Smooth muscle cell (in vitro differentiated cells): ENCODE results near the gene EBF3. TPM values are rescaled to one million over a fixed set of nuclear protein-coding genes. Genes with fewer than 3 reads are reported as not detected.

Experiments used
- DNase-seq: peaks from one replicate; lab custom pipeline; 2025; ENCODE audit not compliant: unreplicated experiment; lab: John Stamatoyannopoulos, UW
- H2AFZ ChIP-seq: fragments of 200-600 bp; sonication (generic); 2 replicates; pipeline ENCODE4 v1.6.0; 2016; ENCODE audit warnings: antibody characterized with exemption, low read depth, mild to moderate bottlenecking
- H3F3A ChIP-seq: fragments of 200-600 bp; sonication (generic); 2 replicates; pipeline ENCODE4 v1.6.0; 2017; ENCODE audit warnings: antibody characterized with exemption, low read depth
- H3K27ac ChIP-seq: fragments of 200-600 bp; sonication (generic); 2 replicates; pipeline ENCODE4 v1.5.1; 2016; ENCODE audit warnings: low read depth, mild to moderate bottlenecking
- H3K27me3 ChIP-seq: fragments of 200-600 bp; sonication (generic); 2 replicates; pipeline ENCODE4 v1.6.1; 2016; ENCODE audit warnings: low read depth, mild to moderate bottlenecking
- H3K36me3 ChIP-seq: fragments of 200-600 bp; sonication (generic); 2 replicates; pipeline ENCODE4 v1.5.1; 2016; ENCODE audit warnings: low read depth
- H3K4me1 ChIP-seq: fragments of 200-600 bp; sonication (generic); 2 replicates; pipeline ENCODE4 v1.5.1; 2016; ENCODE audit warnings: low read depth
- H3K4me2 ChIP-seq: fragments of 200-600 bp; sonication (generic); 2 replicates; pipeline ENCODE4 v1.6.0; 2016; ENCODE audit warnings: mild to moderate bottlenecking
- H3K4me3 ChIP-seq: fragments of 200-600 bp; sonication (generic); 2 replicates; pipeline ENCODE4 v1.5.1; 2016; ENCODE audit warnings: mild to moderate bottlenecking
- H3K79me2 ChIP-seq: fragments of 200-600 bp; sonication (generic); 2 replicates; pipeline ENCODE4 v1.6.0; 2016; ENCODE audit warnings: low read depth, mild to moderate bottlenecking
- H3K9ac ChIP-seq: fragments of 200-600 bp; sonication (generic); 2 replicates; pipeline ENCODE4 v1.6.0; 2016; ENCODE audit warnings: low read depth
- H3K9me3 ChIP-seq: fragments of 200-600 bp; sonication (generic); replicated peaks from 2 replicates; pipeline ENCODE4 v1.5.1; 2016; ENCODE audit warnings: low read depth
- H4K20me1 ChIP-seq: fragments of 200-600 bp; sonication (generic); 2 replicates; pipeline ENCODE4 v1.6.0; 2016; ENCODE audit warnings: low read depth
- WGBS: methylation state at CpG from one replicate; pipeline ENCODE4 v1.1.7; 2016; ENCODE audit warnings: low lambda C conversion rate; 5-methylcytosine and 5-hydroxymethylcytosine counted together
- polyA plus RNA-seq: library from polyadenylated mRNA; unstranded; fragments of >200 nt; fragmentation: Nextera tagmentation; extraction: Ambion mirVana; gene quantifications from 2 replicates; pipeline ENCODE4 v1.2.1, GENCODE V29; 2016
- total RNA-seq: library from RNA; depleted of rRNA; stranded (reverse); fragments of >200 nt; gene quantifications from 2 replicates; pipeline ENCODE4 v1.2.3, GENCODE V29; 2014
- TF ChIP-seq, protein P1 (sequence below): fragments of 200-600 bp; sonication (generic); IDR thresholded peaks from 2 replicates; pipeline ENCODE4 v1.5.1; 2017; ENCODE audit warnings: borderline replicate concordance, mild to moderate bottlenecking, antibody characterized with exemption; ENCODE audit not compliant: insufficient read depth, poor library complexity, severe bottlenecking

The EBF3 gene
- total and polyA plus RNA-seq, 2 experiments from 2014 or later = not detected

DNA sequence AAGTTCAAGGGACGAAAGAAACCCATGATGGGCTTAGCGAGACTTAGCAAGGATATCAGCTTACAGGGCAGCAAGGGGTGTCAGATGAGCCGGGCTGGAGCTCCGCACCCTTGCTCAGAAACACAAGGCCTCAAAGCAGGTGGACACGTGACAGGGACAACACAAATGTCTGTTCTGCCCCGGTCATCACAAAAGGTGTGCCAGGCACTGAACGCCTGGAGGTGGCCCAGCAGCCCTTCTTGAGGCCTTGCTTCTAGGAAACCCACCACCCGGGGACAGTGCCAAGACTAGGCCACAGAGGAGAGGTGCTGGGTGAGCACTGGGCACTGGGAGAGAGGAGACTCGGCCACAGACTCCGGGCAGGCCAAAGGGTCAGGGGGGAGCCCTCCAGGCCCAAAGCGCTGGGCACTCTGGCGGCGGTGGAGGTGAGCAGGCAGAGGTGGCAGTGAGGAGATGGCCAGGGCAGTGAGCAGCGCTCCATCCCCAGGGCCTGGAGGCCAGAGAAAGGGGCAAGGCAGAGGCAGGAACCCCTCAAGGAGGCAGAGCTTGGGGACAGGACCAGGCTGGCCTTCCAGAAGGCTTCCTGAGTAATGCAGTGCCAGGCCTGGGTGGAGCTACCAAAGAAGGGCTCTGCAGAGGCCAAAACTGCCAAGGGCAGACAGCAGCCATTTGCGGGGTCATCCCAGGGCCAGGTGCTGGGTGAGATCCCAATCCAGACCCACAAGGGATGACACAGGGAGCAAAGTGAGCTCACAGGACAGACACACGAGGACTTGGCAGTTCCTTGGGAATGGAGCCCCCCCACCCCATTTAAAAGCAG, 22.7 kb downstream of the EBF3 start:
- WGBS = 84% methylated on average over 16 of the region's 16 CpGs
- Histone ChIP-seq H3K4me2 (no peak overlapping the region), H3K36me3 (no peaks in the 10 kb centered on the region), H3K27ac (no peak overlapping the region), H3K4me1 (no peaks in the 10 kb centered on the region), H3K9me3 (no peaks in the 10 kb centered on the region), H3K9ac (no peak overlapping the region), H2AFZ (no peak overlapping the region), H3K79me2 (no peaks in the 10 kb centered on the region), H3K27me3 (no peaks in the 10 kb centered on the region), H3K4me3 (no peak overlapping the region), H3F3A (no peaks in the 10 kb centered on the region), H4K20me1 (no peaks in the 10 kb centered on the region)
- TF ChIP-seq, protein P1, sequence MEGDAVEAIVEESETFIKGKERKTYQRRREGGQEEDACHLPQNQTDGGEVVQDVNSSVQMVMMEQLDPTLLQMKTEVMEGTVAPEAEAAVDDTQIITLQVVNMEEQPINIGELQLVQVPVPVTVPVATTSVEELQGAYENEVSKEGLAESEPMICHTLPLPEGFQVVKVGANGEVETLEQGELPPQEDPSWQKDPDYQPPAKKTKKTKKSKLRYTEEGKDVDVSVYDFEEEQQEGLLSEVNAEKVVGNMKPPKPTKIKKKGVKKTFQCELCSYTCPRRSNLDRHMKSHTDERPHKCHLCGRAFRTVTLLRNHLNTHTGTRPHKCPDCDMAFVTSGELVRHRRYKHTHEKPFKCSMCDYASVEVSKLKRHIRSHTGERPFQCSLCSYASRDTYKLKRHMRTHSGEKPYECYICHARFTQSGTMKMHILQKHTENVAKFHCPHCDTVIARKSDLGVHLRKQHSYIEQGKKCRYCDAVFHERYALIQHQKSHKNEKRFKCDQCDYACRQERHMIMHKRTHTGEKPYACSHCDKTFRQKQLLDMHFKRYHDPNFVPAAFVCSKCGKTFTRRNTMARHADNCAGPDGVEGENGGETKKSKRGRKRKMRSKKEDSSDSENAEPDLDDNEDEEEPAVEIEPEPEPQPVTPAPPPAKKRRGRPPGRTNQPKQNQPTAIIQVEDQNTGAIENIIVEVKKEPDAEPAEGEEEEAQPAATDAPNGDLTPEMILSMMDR = no peak
- no peak for DNase-seq

DNA sequence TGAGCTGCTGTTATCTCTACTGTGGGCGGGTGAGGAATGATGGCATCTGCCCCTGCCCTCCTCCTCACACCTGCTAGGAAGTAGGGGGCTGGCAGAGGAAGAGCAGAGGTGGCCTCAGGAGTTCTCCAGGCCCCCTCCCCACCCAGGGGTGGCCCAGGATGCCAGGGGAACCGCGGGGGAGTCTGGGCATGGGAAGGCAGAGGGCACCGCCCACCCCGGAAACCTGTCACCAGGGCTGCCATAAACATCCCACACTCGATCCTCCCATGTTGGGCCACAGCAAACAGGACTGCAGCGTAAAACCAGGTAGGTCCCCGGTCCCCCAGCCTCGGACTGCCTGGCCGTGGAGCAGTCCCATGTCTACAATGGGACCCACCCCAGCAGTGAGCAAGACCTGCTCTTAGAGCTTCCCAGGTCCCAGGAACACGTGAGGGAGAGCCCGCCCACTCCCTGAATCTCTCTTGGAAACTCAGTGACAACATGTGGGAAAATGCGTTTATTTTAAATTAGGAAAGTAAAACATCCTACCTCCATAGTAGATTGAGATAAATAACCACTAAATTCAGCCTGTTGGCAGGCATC, 23.4 kb downstream of the EBF3 start:
- Histone ChIP-seq H3K4me3 (no peak overlapping the region), H3K36me3 (no peaks in the 10 kb centered on the region), H3F3A (no peaks in the 10 kb centered on the region), H3K79me2 (no peaks in the 10 kb centered on the region), H3K4me2 (no peak overlapping the region), H3K9ac (no peak overlapping the region), H3K4me1 (no peaks in the 10 kb centered on the region), H3K9me3 (no peaks in the 10 kb centered on the region), H2AFZ (no peak overlapping the region), H3K27me3 (no peaks in the 10 kb centered on the region), H3K27ac (no peak overlapping the region), H4K20me1 (no peaks in the 10 kb centered on the region)
- no peak for DNase-seq
- TF ChIP-seq, protein P1 = no peak
- 94% methylated on average over 12 of the region's 13 CpGs for WGBS

DNA sequence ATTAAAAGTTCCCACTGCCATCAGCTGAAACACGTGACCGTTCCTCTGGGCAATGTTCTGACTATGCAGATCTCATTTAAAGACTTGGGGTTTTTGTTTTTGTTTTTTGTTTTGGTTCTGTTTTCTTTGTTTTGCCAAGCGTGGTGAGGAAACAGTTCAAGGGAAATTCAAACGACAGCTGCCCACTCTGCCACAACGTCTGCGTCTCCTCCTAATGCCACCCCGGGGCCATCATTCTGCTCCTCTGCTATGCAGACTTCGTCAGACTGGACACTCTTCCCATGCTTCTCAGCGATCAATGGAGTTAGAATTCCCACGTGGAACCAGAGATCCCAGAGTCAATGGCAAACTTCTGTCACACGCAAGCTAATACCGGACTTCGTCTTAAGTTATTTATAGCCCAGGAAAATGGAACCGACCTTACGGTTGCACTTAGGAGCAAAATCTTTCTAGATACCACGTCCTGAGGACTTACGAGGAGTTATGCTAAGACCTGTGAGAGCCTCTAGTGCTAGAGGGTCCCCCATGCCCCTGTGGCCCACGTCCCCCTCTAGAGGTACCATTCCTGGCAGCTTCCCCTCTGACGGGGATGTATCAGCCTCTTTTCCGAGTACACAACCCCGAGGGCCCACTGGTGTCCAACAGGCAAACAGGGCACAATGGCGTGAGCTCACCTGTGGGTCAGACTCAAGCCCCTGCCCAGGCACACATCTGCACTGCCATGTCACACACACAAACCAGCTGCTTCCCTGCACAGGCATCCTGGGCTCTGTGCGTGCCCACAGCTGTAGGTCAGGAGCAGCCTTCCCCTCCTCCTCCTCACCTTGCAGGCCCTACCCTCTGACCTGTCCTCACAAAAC, 24.4 kb downstream of the EBF3 start:
- no peak overlapping the region for H3K4me3 ChIP-seq
- no peaks in the 10 kb centered on the region for H3K9me3 ChIP-seq
- no peaks in the 10 kb centered on the region for H3K27me3 ChIP-seq
- no peaks in the 10 kb centered on the region for H3K4me1 ChIP-seq
- no peaks in the 10 kb centered on the region for H4K20me1 ChIP-seq
- no peak for DNase-seq
- TF ChIP-seq, protein P1 = no peak
- no peaks in the 10 kb centered on the region for H3F3A ChIP-seq
- H3K79me2 ChIP-seq = no peaks in the 10 kb centered on the region
- H3K36me3 ChIP-seq = no peaks in the 10 kb centered on the region
- WGBS = 89% methylated on average over 23 of the region's 23 CpGs
- H3K4me2 ChIP-seq = no peak overlapping the region
- H3K9ac ChIP-seq = no peak overlapping the region
- no peak overlapping the region for H3K27ac ChIP-seq
- H2AFZ ChIP-seq = no peak overlapping the region
